ENCODE data around the gene URB1.
A peak's percentile ranks its signal among the peaks of the same experiment; 100 is the strongest.
"Not testable (repeated sequence)": the region's sequence is repeated elsewhere in the genome, so short reads cannot be mapped to it uniquely, and the experiment has no call there.

Gene URB1

DNA sequence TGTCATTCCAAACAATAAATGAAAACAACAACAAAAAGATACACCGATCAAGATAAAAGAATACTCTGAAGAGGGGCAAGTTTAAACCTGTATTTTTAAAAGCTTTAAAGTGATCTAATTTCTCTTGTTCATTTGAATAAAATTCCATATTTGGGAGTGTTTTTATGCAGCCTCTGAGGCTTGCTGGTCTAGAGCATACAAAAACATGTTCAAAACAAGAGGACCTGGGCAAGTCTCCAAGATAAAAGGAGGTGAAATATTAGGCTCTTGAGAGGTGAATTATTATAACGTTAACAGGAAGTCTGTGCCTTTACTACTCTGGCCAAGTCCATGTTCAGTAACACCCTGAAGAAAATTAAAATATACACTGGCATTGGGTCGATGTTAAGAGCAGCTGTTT lies 20.1 kb downstream of the URB1 start:
- DNase-seq: no peak

DNA sequence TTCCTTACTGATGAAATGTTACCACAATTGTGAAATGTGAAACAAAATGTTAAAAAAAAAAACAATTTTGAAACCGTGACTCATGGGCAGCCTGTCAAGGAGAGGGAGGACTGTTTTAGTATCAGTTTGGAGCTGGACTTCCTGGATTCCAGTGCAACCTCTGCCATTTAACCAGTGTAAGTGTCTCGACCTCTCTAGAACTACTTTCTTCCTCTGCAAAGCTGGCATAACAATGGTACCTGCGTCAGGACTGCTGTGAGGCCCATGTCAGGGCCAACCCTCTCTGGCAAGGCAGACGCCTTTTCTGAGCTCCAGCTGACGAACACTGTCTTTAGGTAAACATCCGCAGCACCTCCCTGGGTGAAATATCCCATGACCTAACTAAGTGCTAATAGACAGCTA lies 20.9 kb downstream of the URB1 start:
- DNase-seq: peak; percentile 82 to 91

DNA sequence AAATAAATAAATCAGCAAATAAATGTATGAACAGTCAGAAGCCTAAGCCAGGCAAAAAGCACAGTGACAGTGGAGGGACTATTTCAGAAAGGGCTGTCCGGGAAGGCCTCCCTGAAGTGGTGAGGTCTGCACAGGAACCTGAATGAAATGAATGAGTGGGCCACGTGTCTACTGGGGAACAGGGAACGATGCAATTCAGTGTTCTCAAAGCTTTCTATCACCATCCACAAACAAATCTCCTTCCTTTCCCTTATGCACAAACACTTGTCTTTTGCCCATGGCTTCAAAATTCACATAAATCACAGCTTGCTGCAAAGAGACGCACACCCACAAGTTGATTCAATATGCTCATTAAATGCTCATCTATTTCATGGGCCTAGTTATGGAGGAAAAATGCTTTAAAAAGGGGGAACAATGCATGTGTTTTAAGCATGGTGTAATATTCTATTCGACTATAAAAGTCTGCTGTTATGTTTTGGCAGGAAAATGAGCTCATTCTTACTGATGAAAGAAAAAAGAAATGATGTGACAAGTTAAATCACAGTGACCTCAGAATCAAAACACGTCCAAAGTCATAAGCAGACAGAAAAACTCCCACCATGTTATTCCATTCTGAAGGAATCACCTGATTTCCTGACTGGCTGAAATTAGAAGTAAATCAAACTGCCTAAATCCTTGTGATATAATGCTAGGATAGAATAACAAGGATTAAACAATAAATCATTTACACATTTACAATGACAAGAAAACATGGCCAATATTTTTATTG lies 21.6 kb downstream of the URB1 start:
- DNase-seq: peak in 1 of 2 donors; percentile 12

DNA sequence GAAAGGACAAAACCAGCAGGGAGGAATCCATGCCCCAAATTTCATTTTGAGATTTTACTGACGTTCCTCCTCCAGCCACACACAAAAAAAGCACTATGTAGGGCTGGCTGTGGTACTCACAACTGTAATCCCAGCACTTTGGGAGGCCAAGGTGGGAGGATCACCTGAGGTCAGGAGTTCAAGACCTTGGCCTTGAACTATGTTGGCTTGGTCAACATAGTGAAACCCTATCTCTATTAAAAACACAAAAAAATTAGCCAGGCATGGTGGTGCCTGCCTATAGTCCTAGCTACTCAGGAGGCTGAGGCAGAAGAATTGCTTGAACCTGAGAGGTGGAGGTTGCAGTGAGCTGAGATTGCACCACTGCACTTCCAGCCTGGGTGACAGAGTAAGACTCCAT lies 23.9 kb downstream of the URB1 start:
- not testable (repeated sequence) for DNase-seq

DNA sequence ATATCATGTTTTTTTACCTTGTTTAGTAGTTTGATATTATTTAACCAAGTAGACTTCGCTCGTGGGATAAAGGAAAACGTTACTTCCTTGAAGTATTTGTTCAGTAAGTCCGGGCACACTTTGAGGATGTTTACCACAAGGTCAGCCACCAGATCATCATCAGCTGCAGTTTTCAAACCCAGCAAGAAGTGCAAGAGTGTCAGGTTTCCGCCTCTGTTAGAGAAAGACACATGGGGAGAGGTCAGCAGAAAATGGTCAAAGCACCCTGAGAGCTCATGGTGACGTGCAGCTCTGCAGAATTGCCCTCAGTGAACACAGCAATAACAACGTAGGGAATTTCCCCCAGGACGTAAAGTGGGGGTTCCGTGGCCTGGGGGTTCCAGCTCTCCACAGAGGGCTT lies 24.4 kb downstream of the URB1 start:
- DNase-seq: no peak

DNA sequence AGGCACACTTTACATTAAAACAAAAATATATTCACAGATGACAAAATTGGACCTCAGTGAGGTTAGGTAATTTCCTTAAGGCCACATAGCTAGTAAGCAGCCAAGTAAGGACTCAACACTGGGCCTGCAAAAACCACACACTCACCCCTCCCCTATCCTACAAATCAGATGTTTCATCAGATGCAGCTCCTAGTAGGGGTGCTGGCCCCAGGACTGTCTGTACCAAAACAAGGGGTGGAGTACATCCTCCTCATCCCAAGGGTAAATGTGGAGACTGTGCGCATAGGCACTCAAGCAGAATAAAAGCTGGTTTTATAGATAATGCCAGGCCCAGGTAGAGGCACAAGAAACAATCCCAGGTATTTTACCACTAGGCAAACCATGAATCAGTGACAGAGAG lies 25.7 kb downstream of the URB1 start:
- no peak for DNase-seq

DNA sequence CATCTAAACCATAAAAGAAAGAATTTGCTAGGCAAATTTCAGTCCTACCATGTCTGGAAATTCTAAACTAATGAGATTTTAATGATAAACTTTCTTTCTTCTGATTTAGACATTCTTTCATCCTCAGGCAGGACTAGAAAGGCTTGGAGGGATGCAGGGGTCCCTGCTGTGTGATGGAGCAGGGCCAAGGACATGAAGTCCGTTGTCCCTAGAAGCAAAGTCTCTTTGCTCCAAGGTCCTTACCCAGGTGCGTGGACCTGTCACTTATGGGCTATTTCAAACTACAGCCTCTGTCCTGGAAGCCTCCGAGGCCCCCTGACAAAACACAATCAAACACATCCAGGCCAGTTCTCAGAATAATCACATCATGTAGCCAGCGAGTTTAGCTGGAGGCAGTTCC lies 26.6 kb downstream of the URB1 start:
- DNase-seq: no peak

DNA sequence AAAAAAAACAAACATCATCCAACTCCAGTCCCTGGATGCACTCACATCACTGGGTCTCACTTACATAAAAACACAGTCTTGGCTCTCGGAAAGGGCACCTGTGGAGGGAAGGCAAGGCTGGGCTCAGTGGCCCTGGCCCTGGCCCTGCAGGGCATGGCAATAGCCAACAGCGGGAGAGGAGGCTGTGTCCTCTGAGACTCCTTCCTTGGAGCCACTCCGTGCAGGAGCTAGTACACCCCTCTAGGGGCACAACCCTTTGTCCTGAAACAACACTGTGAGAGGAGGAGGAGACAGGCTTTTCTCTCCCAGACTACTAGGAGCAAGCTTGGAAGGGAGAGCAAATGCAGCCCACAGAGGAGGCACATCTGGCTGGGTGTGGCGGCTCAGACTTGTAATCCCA lies 28.0 kb downstream of the URB1 start:
- DNase-seq: no peak

DNA sequence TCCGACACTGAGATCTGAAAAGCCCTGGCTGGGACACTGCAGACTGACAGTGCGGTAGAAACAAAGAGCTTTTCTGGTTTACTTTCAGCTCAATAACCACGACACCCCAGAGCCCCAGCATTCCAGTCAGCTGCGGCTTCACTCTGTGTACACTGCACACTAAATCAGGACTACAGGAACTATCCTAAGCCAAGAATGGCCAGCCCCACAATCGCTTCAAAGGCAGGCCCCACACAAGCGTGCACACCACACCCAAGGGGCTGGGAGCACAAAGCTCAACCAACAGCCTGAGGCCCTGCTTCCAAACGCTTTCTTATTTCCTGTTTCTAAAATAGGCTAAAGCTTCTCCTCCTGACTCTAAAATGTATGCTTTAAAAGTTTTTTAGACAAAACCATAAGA lies 28.4 kb downstream of the URB1 start:
- DNase-seq: no peak

DNA sequence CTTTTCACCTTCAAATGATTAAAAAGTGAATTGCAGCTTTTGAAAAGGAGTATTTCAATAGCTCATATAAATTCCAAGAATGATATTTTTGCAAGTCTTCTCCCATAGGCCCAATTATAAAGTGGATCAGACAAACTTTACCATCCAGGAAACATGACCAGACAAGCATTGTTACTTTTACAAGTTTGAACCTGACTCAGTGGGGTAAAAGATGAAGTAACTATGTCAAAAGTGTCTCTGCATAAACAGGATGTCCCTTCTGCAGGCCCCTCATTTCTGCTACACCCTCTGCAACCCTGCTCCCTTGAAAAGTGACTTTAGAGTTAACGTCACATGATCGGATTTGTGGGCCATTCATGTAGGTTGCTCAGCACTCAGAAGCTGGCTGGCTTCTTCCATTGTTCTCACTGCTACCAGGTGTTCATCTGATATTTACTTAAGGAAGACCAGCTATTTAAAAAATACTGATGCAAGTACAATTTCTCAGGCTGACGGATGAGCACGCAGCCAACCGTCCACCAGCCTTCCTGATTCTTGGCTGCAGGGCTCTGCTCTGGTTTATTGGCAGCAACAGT lies 32.3 kb downstream of the URB1 start:
- no peak for DNase-seq

DNA sequence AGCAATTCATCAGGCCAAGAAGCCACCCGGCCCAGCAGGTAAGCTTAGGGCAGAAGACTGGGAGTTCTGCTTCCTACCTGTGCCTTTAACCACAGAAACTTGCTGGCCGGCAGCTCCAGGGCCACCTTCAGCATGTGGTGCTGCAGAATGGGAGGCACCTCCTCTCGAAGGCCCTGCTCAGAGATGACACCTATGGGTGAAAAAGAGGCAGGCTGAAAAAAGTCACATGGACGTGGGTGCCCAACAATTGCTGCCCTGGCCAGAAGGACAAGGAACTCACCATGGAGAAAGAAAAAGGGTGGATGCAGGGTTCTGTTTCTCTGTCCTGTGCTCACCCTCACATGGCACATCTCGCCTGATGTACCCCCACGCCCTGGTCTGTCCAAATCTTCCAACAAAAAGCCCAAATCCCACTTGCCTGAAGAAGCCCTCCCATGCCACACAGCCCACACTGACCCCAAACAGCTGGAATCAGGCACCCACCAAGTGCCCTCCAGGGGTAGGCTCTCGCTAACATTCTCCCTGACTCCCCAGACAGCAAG lies 33.0 kb downstream of the URB1 start:
- DNase-seq: no peak

DNA sequence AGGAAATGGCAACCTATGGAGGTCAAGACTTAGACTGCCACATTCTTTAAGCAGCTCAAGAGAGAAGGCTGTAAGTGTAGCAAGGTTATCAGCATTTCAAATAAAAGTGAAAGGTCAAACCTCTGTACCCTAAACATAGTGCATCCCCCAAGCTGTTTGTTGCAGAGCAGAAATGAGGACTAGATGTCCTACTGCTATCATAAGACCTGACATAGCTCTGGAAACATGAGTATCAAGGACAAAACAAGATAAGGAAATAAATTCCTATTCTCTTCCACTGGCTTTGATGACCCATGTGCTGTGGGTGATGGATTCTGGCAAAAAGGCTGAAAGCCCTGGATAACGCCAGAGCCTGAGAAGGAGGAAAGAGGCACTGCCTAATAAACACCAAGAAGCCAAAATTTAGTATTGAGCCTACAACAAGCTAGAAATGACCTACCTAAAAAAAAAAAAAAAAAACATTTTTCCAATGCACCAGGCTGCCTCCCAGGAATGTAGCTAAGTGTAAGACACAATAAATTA lies 35.9 kb downstream of the URB1 start:
- DNase-seq: no peak

DNA sequence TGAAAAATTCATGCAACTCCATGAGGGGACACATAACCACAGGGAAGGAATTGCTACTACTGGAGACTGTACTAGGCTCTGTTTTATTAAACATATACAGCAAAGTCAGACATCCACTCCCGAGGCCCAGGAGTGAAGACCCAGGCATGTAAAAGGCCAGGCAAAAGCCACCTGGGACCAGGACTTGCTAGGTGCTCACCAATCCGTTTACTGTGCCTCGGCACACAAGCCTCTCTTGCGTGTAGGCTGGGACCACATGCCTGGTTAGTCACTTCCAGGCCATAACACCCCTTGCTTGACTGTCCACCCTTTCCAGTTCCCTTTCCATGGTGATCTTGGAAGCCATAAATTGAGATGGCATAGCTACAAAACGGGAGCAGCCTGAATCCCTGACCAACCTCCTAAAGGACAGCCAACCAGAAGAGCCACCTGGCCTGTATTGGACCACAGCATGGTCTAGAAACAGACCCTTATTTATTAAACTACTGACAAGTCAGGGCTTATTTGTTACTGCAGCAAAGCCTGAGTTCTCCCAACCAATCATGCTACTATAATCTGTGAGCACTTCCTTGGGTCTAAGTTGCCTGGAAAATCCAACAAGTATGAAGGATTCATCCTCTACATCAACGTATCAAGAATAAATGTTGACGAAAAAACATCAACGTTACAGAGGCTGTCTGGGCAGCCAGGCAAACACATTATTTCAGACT lies 39.7 kb downstream of the URB1 start:
- DNase-seq: no peak

DNA sequence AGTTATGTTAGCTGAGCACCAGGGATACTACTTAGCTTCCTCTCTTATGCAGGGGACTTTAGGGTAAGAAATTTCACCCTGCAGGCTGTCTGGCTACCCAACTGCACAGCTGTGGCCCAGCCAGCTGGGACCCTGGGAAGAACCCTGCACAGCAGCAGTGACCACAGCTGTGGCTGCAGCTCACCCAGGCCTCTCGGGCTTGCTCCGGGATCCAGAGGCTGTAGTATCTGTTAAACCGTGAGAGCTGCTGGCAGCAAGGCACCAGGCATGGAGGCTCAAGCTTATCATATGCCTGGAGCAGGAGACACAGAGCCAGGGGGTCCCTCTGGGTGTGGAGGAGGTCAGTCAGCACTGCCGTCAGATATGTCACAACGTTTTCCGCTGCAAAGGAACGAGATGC lies 40.3 kb downstream of the URB1 start:
- no peak for DNase-seq

DNA sequence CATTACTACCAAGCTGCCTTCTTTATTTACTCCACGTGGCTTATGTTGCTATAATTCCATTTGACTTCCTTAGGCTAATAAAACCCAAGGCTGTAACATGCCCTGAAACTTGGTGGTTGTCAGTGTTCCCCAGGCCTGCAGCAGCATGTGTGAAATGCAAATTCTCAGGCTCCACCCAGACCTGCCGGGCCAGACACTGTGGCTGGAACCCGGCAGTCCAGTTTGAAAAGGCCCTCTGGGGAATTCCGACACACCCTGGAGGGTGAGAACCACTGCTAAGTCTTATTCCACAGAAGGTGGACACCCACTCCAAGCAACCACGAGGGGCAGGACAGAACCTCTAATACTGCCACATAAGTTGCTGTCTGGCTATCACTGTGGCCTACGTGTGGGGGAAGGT lies 41.4 kb downstream of the URB1 start:
- DNase-seq: no peak

DNA sequence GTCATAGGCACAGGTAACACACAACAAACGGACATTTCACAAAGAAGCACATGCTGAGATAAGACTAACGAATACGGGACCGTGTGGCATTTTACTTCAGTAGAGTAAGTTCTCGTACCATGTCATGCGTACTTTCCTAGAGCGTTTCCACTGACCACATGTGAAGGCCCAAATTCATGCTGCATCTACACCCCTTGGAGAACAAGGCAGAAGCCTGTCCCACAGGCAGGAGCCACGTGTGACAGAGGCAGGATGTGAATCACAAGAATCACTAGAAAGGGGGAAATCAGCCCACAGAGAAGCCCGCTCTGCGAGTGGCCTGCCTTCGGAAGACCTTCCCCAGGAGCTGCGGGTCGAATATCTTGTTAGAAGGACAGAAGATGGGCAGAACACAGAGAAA lies 41.8 kb downstream of the URB1 start:
- no peak for DNase-seq

DNA sequence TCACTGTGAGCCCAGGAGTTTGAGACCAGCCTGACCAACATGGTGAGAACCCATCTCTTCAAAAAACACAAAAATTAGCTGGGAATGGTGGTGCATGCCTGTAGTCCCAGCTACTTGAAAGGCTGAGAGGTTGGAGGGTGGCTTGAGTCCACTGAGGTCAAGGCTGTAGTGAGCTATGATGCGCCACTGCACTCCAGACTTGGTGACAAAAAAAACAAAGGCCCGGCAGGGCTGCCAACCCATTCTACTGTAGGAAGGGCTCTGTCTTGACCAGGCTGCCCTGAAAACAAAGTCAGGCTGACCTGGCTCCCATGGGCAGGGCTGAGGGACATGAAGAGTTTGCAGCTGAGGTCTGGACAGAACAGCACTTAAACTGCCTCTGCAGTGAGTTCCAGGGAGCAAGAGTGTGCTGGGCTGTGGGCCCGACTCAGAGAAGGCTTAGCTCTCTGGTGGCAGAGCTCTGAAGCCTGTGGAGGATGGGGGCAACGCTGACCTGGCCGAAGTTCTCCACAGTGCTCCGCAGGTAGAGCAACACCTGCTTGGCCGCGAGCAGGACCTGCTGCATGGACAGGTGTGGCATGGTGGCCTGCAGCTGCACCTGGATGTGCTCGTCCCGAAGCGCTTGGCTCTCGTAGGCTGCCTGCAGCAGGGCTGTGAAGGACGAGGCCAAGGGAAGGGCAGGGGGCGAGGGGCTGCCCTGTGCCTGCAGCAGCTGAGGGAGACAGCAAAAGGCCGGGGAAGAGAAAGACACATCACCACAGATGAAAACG lies 42.4 kb downstream of the URB1 start:
- no peak for DNase-seq

DNA sequence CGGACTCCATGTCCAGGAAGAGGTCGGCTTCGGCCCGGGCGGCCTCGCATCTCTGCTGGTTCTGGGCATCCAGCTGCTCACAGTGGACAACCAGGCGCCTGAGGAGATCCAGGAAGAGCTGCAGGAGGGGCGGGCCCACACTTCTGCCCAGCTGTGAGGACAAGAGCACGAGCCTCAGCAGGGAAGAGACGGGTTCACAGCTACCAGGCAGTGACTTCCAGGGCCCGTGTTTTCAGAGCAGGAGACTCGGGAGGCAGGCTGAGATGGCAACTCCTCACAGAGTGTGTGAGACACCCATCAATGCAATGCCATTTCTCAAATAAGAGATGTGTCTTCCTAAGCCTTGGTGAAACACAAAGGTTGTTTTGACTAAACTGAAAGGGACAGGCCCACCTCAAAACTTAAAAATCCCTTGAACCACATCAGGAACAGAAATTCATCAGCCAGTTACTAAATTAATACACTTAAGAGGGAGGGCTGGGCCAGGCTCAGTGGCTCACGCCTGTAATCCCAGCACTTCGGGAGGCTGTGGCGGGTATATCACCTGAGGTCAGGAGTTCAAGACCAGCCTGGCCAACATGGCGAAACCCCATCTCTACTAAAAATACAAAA lies 43.4 kb downstream of the URB1 start:
- no peak for DNase-seq

DNA sequence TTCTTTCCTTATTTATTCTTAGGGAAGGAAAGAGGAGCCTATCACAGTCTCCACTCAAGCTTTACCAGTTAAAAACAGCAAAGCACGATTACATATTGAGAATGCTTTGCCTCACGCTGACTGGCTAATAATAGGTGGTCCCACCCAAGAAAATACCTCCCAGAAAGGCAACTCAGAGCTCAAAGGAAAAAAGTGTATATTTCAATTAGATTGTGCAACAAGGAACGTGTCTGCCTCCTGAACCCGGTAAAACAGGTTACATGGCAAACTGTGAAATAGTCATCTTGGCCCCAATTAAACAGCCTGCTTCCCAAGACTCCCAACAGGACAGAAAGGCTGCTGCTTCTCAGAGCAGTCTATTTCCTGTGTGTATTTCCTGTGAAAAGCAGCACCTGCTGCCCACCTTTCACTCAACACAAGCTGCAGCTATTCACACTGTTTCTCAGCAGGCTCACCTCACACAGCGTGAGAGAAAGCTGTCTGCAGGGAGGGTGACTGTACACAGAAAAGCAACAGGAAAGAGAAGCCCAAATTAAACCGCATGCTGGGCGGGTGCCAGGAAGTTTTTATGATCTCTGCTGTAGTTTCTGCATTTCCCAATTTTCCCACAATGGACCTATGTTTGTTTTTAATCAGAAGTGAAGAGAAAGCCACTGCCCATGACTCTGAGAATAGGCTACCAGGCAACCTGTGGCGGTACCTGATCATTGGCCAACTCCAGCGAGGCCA lies 44.0 kb downstream of the URB1 start:
- no peak for DNase-seq

DNA sequence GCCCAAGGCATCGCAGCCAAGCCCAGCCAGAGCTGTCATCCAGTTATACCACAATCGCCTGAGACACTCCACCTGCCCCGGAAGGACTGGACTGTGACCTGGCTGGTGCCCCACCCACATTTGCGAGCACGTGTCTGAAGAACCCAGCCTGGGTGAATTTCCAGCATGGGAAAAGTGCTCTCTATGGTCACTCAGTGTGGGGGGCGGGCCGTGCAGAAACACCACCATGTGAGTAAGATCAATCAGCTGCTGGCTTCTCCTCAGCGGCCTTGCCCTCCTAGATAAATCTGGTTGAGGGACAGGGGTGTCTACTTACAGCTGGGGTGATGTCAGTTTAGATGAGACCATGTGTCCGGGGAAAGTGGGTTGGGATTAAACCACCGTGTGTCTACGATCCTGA lies 44.8 kb downstream of the URB1 start:
- no peak for DNase-seq

DNA sequence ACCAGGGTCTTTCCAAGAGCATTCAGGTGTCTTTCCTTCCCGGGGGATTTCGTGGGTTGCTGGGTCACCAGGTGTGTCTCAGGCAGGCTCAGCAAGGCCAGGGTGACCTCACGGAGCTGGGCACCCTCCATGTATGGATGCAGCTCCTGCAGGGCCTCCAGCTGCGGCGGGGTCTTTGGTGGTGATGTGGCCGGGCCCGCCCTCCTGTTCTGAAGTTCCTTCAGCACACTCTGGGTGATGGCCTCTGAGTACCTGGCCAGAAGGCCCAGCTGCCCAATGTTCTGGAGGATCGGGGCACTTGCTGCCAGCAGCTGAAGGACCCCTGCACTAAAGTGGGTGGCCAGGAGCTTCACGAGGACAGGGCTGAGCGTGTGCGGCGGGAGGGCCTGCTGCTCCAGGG lies 45.5 kb downstream of the URB1 start:
- no peak for DNase-seq

DNA sequence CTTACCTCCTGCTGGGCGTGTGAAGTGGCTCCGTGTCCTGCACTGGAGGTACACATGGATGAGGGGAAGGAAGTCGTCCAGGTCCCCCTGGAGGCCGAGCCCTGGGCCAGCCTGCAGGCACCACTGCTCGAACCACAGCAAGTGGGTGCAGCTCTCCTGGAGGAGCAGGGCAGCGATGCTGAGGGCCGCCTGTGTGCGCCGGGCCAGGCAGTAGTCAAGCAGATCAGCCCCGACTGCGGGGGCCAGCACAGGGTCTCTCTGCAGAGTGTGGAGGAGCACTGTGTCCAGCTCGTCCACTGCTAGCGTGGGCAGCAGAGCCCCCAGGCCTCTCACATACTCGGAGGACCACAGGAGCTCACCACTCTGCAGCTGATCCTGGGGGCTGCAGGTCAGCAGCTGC lies 45.9 kb downstream of the URB1 start:
- no peak for DNase-seq

Measured in inflammatory macrophage (primary cell).